Measurements from ENCODE around the gene TRERF1. TPM values are rescaled to one million over a fixed set of nuclear protein-coding genes. Genes with fewer than 3 reads are reported as not detected.

TRERF1 gene
- total RNA-seq, 1 donor from 2014 or later, result 12.8 TPM

DNA sequence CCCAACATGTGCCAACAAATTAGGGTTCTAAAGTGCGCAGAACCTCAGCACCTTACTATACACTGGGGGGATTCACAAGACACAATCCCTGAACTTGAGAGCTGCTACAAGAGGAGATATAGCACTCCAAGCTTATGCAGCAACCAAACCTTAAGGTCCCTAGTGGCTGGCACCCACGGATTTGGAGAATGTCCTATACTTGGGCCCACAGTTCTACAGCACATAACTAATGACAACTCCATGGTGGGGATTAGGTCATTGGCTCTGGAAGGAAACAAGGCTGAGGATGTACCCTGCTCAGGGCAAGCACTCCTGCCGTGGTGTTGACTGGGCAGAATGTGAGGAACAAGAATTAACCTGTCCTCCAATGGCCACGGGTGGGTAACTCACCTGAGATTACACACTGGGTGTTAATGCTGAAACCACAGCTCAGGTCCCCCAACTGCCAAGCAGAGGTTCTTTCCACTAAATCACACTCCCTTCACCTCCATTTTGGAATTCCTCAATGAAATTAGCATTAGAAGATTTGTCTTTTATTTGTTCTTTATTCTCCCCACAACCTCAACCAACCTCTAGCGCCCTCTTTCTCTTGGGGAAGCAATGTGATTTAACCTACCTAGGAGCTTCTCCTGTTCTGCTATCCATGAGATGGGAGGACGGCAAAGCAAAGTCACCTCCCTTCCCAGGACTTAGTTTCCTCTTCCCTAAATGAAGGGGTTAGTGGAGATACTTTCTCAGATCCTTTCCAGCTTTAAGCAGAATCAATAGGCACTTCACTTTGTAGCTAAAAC is 32.0 kb downstream of the TRERF1 start:
- TF ChIP-seq, protein P1, sequence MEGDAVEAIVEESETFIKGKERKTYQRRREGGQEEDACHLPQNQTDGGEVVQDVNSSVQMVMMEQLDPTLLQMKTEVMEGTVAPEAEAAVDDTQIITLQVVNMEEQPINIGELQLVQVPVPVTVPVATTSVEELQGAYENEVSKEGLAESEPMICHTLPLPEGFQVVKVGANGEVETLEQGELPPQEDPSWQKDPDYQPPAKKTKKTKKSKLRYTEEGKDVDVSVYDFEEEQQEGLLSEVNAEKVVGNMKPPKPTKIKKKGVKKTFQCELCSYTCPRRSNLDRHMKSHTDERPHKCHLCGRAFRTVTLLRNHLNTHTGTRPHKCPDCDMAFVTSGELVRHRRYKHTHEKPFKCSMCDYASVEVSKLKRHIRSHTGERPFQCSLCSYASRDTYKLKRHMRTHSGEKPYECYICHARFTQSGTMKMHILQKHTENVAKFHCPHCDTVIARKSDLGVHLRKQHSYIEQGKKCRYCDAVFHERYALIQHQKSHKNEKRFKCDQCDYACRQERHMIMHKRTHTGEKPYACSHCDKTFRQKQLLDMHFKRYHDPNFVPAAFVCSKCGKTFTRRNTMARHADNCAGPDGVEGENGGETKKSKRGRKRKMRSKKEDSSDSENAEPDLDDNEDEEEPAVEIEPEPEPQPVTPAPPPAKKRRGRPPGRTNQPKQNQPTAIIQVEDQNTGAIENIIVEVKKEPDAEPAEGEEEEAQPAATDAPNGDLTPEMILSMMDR (IDR thresholded peaks at IDR 0.05; ENCODE audit: partially characterized antibody, unreplicated experiment), result no peak
- H3K4me3 Mint-ChIP-seq (ENCODE audit: unreplicated experiment), result no peak overlapping the region
- no peak overlapping the region for H3K27ac Mint-ChIP-seq (ENCODE audit: unreplicated experiment)
- peaks cover 3% of the 10 kb centered on the region for H3K4me1 Mint-ChIP-seq (ENCODE audit: low read depth, unreplicated experiment)
- H3K27me3 Mint-ChIP-seq (ENCODE audit: unreplicated experiment), result no peaks in the 10 kb centered on the region
- H3K36me3 Mint-ChIP-seq (ENCODE audit: unreplicated experiment), result no peaks in the 10 kb centered on the region
- DNase-seq, result no peak
- no peaks in the 10 kb centered on the region for H3K9me3 Mint-ChIP-seq (ENCODE audit: unreplicated experiment)

DNA sequence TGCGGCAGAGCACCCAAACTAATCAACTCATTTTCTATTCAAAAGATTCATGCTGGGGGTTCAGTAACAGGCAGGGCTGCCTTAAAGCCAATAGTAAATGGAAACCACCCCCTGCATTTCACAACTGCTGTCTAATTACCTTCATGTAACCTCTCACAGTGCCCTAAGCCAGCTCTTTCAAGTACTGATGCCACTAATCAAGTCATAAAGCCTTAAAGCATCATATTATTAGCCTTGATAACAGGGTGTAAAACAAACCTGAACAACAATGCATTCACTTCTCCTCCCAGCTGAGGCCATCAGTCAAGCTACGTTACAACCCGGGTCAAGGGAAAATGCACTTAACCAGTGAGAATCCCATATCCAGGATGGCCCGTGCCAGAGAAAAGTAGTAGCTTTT is 33.0 kb downstream of the TRERF1 start:
- no peaks in the 10 kb centered on the region for H3K27me3 Mint-ChIP-seq (ENCODE audit: unreplicated experiment)
- TF ChIP-seq, protein P1 (IDR thresholded peaks at IDR 0.05; ENCODE audit: partially characterized antibody, unreplicated experiment), result no peak
- no peak for DNase-seq
- no peak overlapping the region for H3K4me3 Mint-ChIP-seq (ENCODE audit: unreplicated experiment)
- H3K27ac Mint-ChIP-seq (ENCODE audit: unreplicated experiment), result no peak overlapping the region
- H3K9me3 Mint-ChIP-seq (ENCODE audit: unreplicated experiment), result no peaks in the 10 kb centered on the region
- H3K4me1 Mint-ChIP-seq (ENCODE audit: low read depth, unreplicated experiment), result peaks cover 3% of the 10 kb centered on the region
- H3K36me3 Mint-ChIP-seq (ENCODE audit: unreplicated experiment), result no peaks in the 10 kb centered on the region

DNA sequence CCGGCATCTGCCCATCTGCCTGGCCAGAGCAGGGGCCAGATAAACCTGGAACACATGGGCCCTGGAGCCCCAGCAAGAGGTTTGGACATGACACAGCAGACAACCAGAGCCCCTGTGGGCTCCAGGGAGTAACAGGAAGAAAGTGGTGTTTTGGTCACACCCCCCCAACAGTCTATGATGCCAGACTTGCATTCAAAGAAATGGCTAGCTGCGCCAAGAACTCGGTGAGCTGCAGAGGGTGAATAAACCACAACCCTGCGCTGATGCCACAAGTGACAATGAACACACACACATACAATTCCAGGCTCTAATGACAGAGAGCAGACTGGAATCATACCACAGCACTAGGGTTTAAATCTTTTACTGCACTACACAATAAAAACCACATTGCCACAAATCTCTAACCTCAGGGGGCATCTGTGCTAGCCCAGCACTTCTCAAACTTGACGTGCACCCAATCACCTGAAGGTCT is 34.0 kb downstream of the TRERF1 start:
- no peaks in the 10 kb centered on the region for H3K36me3 Mint-ChIP-seq (ENCODE audit: unreplicated experiment)
- no peak for DNase-seq
- H3K4me1 Mint-ChIP-seq (ENCODE audit: low read depth, unreplicated experiment), result peaks cover 3% of the 10 kb centered on the region
- no peak overlapping the region for H3K4me3 Mint-ChIP-seq (ENCODE audit: unreplicated experiment)
- H3K27ac Mint-ChIP-seq (ENCODE audit: unreplicated experiment), result no peak overlapping the region
- TF ChIP-seq, protein P1 (IDR thresholded peaks at IDR 0.05; ENCODE audit: partially characterized antibody, unreplicated experiment), result no peak
- no peaks in the 10 kb centered on the region for H3K9me3 Mint-ChIP-seq (ENCODE audit: unreplicated experiment)
- H3K27me3 Mint-ChIP-seq (ENCODE audit: unreplicated experiment), result no peaks in the 10 kb centered on the region

DNA sequence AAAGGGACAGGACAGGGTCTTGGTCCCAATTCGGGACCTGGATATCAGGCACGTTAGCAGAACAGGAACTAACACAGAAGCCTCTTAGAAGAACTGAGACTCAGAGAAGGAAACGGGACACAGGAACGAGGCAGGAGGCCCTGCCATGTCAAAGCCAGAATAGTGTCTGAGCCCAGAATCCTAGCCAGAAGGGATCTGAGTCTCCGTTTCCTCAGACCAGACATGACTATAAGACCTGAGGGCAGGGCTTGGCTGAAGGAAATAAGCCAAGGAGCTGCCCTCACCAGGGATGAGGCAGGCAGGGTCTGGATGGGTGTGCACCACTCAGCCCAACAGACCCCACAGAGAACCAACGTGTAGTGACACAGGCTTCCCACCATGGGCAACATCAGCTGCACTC is 40.3 kb downstream of the TRERF1 start:
- Mint-ChIP-seq H3K9me3 (ENCODE audit: unreplicated experiment) (peaks cover 3% of the 10 kb centered on the region), H3K4me3 (ENCODE audit: unreplicated experiment) (no peak overlapping the region), H3K27ac (ENCODE audit: unreplicated experiment) (no peak overlapping the region), H3K27me3 (ENCODE audit: unreplicated experiment) (no peaks in the 10 kb centered on the region), H3K36me3 (ENCODE audit: unreplicated experiment) (no peaks in the 10 kb centered on the region), H3K4me1 (ENCODE audit: low read depth, unreplicated experiment) (peaks cover 11% of the 10 kb centered on the region)
- TF ChIP-seq, protein P1 (IDR thresholded peaks at IDR 0.05; ENCODE audit: partially characterized antibody, unreplicated experiment), result no peak
- DNase-seq, result no peak

DNA sequence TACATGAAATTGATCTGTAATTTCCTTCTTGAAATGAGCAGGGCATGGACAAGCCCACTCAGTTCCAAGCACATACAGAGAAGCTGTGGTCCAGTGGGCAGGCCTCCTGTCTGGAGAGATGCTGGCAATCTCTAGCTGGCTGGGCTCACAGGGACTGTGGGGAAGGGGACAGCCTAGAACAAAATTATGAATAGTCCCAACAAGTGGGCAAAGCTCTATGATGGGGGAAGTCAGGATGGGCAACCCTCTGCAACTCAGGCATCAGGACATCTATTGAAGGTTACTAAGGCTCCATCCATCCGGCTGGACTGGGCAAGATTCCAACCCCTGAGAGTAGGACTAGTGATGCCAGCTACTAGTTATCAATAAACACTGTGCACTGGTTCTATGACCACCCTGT is 40.9 kb downstream of the TRERF1 start:
- Mint-ChIP-seq H3K4me1 (ENCODE audit: low read depth, unreplicated experiment) (peaks cover 14% of the 10 kb centered on the region), H3K27me3 (ENCODE audit: unreplicated experiment) (no peaks in the 10 kb centered on the region)

More for the DNA sequence above, 40.9 kb downstream of the TRERF1 start:
- Mint-ChIP-seq H3K36me3 (ENCODE audit: unreplicated experiment) (no peaks in the 10 kb centered on the region), H3K9me3 (ENCODE audit: unreplicated experiment) (peaks cover 3% of the 10 kb centered on the region), H3K27ac (ENCODE audit: unreplicated experiment) (no peak overlapping the region), H3K4me3 (ENCODE audit: unreplicated experiment) (no peak overlapping the region)
- TF ChIP-seq, protein P1 (IDR thresholded peaks at IDR 0.05; ENCODE audit: partially characterized antibody, unreplicated experiment), result no peak
- no peak for DNase-seq
